HL-60 (cell line): ENCODE data around the gene RHOB.

Experiments used
- DNase-seq, 2 experiments: peaks; one replicate each; pipeline ENCODE4 v3.0.0-alpha.2; 2010 to 2020; ENCODE audit warnings: low read depth in 1 of 2, low spot score in 1 of 2
- H3K27ac ChIP-seq: fragments of 250-450 bp; sonication (Bioruptor Pico); replicated peaks from 2 replicates; pipeline ENCODE4 v1.5.1; 2020; ENCODE audit warnings: mild to moderate bottlenecking, moderate library complexity
- H3K27me3 ChIP-seq: fragments of 250-450 bp; sonication (Bioruptor Pico); 2 replicates; pipeline ENCODE4 v1.5.1; 2021; ENCODE audit warnings: mild to moderate bottlenecking, moderate library complexity; ENCODE audit not compliant: insufficient read depth, poor library complexity, severe bottlenecking
- H3K4me3 ChIP-seq: replicated peaks from 2 replicates; pipeline ENCODE4 v1.5.1; 2011; ENCODE audit warnings: mild to moderate bottlenecking, control low read depth, low read length; ENCODE audit not compliant: insufficient read depth
- GABPA ChIP-seq: IDR thresholded peaks from 2 replicates; pipeline ENCODE4 v1.6.1; 2012; ENCODE audit warnings: low read depth
- POLR2AphosphoS5 ChIP-seq: IDR thresholded peaks from 2 replicates; pipeline ENCODE4 v1.6.1; 2012; ENCODE audit warnings: low read depth
- SPI1 ChIP-seq: IDR thresholded peaks from 2 replicates; pipeline ENCODE4 v1.6.1; 2012; ENCODE audit warnings: low read depth, mild to moderate bottlenecking, borderline replicate concordance
- TF ChIP-seq, protein P1 (sequence below): IDR thresholded peaks from one replicate; pipeline ENCODE4 v1.5.1; 2011; ENCODE audit warnings: low read length, control low read depth, inconsistent platforms; ENCODE audit not compliant: insufficient read depth
- TF ChIP-seq, protein P2 (sequence below): IDR thresholded peaks from 2 replicates; pipeline ENCODE4 v1.6.1; 2012; ENCODE audit warnings: low read depth; ENCODE audit not compliant: insufficient replicate concordance

Gene RHOB

DNA sequence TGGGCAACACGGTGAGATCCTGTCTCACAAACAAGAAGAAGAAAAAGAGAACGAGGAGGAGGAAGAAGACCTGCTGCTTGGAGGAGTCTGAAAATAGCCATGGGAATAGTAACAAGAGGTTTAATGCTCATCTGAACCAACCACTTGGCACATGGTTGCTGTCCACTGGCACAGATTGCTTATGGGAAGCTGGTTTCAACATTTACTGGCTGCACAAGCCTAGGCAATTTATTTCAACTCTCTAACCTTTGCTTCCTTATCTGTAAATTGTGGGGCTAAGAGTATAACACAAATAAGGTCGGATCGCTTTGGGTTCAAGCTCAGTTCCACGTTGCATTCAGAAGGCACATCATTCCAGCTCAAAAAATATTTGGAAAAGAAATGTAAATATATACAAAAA is 14.2 kb upstream of the RHOB start:
- Histone ChIP-seq H3K27me3 (no peaks in the 10 kb centered on the region), H3K27ac (no peak overlapping the region), H3K4me3 (no peak overlapping the region)
- no peak for DNase-seq
- TF ChIP-seq SPI1 = no peak
- no peak for TF ChIP-seq POLR2AphosphoS5
- TF ChIP-seq, protein P1, sequence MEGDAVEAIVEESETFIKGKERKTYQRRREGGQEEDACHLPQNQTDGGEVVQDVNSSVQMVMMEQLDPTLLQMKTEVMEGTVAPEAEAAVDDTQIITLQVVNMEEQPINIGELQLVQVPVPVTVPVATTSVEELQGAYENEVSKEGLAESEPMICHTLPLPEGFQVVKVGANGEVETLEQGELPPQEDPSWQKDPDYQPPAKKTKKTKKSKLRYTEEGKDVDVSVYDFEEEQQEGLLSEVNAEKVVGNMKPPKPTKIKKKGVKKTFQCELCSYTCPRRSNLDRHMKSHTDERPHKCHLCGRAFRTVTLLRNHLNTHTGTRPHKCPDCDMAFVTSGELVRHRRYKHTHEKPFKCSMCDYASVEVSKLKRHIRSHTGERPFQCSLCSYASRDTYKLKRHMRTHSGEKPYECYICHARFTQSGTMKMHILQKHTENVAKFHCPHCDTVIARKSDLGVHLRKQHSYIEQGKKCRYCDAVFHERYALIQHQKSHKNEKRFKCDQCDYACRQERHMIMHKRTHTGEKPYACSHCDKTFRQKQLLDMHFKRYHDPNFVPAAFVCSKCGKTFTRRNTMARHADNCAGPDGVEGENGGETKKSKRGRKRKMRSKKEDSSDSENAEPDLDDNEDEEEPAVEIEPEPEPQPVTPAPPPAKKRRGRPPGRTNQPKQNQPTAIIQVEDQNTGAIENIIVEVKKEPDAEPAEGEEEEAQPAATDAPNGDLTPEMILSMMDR = no peak
- TF ChIP-seq, protein P2, sequence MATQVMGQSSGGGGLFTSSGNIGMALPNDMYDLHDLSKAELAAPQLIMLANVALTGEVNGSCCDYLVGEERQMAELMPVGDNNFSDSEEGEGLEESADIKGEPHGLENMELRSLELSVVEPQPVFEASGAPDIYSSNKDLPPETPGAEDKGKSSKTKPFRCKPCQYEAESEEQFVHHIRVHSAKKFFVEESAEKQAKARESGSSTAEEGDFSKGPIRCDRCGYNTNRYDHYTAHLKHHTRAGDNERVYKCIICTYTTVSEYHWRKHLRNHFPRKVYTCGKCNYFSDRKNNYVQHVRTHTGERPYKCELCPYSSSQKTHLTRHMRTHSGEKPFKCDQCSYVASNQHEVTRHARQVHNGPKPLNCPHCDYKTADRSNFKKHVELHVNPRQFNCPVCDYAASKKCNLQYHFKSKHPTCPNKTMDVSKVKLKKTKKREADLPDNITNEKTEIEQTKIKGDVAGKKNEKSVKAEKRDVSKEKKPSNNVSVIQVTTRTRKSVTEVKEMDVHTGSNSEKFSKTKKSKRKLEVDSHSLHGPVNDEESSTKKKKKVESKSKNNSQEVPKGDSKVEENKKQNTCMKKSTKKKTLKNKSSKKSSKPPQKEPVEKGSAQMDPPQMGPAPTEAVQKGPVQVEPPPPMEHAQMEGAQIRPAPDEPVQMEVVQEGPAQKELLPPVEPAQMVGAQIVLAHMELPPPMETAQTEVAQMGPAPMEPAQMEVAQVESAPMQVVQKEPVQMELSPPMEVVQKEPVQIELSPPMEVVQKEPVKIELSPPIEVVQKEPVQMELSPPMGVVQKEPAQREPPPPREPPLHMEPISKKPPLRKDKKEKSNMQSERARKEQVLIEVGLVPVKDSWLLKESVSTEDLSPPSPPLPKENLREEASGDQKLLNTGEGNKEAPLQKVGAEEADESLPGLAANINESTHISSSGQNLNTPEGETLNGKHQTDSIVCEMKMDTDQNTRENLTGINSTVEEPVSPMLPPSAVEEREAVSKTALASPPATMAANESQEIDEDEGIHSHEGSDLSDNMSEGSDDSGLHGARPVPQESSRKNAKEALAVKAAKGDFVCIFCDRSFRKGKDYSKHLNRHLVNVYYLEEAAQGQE = no peak
- no peak for TF ChIP-seq GABPA

DNA sequence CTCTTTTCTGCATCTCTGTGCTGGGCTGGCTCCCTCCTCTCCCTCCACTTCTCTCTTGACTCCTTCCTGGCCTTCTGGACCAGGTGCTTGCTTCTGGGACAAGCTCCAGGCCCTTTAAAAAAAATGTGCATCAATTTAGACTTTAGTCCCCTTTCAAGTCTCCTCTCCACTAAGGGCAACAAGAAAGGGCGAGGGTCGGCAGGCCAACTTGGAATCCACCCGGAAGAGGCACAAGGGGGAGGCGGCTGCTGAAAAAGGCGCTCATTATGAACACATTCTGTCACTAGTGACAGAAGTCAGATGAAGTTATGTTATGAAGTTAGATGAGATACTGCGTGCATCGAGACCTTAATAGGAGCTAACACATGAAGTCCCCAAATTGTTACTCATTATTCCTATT is 13.6 kb upstream of the RHOB start:
- DNase-seq = no peak
- Histone ChIP-seq H3K4me3 (no peak overlapping the region), H3K27ac (no peak overlapping the region), H3K27me3 (no peaks in the 10 kb centered on the region)
- TF ChIP-seq GABPA = no peak

DNA sequence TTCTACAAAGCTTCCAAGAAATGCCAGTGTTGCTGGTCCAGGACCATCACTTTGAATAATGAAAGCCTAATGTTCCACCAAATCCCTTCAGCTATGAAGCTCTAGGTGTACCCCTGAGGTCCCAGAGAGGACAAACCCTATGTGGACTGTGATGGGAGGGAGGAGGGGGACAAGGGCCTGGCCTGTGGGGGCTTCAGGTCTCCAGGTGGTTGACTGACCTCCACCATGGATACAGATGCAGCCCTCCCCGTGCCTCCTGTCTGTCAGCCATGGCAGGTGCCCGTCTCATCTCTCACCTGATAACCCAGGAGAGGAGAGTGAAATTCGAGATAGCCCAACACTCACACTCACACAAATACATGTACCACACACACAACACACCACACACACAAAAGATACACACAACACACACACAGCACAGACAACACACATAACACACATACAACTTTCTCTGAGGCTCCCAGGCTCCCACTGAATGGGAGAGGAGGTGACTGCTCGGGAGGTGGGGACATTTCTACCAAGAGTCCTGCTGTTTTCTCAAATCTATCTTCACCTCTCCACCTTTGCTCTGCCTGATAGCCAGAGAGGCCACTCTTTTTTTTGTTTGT is 12.8 kb upstream of the RHOB start:
- Histone ChIP-seq H3K27me3 (no peaks in the 10 kb centered on the region), H3K27ac (no peak overlapping the region), H3K4me3 (no peak overlapping the region)
- DNase-seq = no peak
- TF ChIP-seq POLR2AphosphoS5 (no peak), GABPA (no peak), SPI1 (no peak)
- TF ChIP-seq, protein P1 = no peak
- TF ChIP-seq, protein P2 = no peak

- no peak overlapping the region for H3K27ac ChIP-seq
Observed at GRCh38 chr2:20434588-20435294, 12.1 kb upstream of the RHOB start.

More at GRCh38 chr2:20434588-20435294, 12.1 kb upstream of the RHOB start:
- TF ChIP-seq, protein P2 = no peak
- TF ChIP-seq POLR2AphosphoS5 (no peak), SPI1 (no peak), GABPA (no peak)
- TF ChIP-seq, protein P1 = no peak
- no peak for DNase-seq
- Histone ChIP-seq H3K4me3 (no peak overlapping the region), H3K27me3 (no peaks in the 10 kb centered on the region)
